AG04449 (cell line): ENCODE data around the gene SSB.
"Not testable (repeated sequence)": the region's sequence is repeated elsewhere in the genome, so short reads cannot be mapped to it uniquely, and the experiment has no call there.

Experiments used
- CTCF ChIA-PET: fragments of 350-600 bp; formaldehyde crosslinking; extraction: SDS; loops from one replicate; lab custom pipeline; 2021; ENCODE audit warnings: antibody characterized with exemption; lab: Yijun Ruan, JAX
- POLR2A ChIA-PET: fragments of 400-600, 350-600 bp; formaldehyde crosslinking; extraction: SDS; loops from one replicate; lab custom pipeline; 2020; ENCODE audit warnings: antibody characterized with exemption, inconsistent platforms; lab: Yijun Ruan, JAX
- DNase-seq: peaks from one replicate; pipeline ENCODE4 v3.0.0-alpha.2; 2010; ENCODE audit warnings: low read depth, low spot score
- H3K4me3 ChIP-seq: 2 replicates; pipeline ENCODE4 v1.5.1; 2011; ENCODE audit warnings: low read depth, mild to moderate bottlenecking, control low read depth, low read length
- TF ChIP-seq, protein P1 (sequence below): IDR thresholded peaks from one replicate; pipeline ENCODE4 v1.5.1; 2011; ENCODE audit warnings: mild to moderate bottlenecking, moderate library complexity, low read length, control low read depth, inconsistent platforms; ENCODE audit not compliant: insufficient read depth; ENCODE audit errors: missing control alignments

The SSB gene

DNA sequence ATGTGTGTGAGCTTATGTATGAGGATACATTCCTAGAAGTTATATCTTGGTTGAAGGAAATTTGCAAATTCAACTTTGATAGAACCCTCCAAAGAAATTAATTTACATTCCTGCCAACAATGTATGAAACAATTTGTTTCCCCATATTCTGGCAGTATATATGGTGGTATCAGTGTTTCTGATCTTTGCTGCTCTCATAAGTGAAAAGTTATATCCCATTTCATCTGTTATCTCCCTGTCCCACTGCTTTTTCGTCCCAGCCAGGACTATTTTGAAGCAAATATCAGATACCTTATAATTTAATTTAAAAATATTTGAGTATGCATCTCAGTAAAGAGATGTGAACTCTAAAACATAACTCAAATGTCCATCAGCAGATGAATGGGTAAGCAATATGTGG, 35.7 kb downstream of the SSB start:
- no peak overlapping the region for H3K4me3 ChIP-seq
- TF ChIP-seq, protein P1, sequence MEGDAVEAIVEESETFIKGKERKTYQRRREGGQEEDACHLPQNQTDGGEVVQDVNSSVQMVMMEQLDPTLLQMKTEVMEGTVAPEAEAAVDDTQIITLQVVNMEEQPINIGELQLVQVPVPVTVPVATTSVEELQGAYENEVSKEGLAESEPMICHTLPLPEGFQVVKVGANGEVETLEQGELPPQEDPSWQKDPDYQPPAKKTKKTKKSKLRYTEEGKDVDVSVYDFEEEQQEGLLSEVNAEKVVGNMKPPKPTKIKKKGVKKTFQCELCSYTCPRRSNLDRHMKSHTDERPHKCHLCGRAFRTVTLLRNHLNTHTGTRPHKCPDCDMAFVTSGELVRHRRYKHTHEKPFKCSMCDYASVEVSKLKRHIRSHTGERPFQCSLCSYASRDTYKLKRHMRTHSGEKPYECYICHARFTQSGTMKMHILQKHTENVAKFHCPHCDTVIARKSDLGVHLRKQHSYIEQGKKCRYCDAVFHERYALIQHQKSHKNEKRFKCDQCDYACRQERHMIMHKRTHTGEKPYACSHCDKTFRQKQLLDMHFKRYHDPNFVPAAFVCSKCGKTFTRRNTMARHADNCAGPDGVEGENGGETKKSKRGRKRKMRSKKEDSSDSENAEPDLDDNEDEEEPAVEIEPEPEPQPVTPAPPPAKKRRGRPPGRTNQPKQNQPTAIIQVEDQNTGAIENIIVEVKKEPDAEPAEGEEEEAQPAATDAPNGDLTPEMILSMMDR, result no peak
- no peak for DNase-seq
- CTCF ChIA-PET, result no interaction called here
- POLR2A ChIA-PET, result no interaction called here

DNA sequence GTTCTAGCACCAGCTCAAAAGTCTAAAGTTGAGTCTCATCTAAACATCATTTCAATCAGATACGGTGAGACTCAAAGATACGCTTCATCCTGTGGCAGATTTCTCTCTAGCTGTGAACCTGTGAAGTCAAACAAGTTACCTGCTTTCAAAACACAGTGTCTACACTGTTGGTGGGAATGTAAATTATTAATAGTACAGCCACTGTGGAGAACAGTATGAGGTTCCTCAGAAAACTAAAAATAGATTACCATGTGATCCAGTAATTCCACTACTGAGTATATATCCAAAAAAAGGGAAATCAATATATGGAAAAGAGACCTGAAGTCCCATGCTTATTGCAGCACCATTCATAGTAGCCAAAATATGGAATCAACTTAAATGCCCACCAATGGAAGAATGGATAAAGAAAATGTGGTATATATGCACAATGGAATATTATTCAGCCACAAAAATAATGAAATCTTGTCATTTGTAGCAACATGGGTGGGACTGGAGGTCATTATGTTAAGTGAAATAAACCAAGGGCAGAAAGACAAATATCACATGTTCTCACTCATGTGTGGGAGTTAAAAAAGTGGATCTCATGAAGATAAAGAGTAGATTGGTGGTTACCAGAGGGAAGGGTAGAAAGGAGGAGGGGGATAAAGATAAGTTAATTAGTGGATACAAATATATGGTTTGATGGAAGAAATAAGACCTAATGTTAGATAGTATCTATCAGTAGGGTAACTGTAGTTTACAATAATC, 40.2 kb downstream of the SSB start:
- CTCF ChIA-PET, result no interaction called here
- DNase-seq, result no peak
- POLR2A ChIA-PET, result no interaction called here
- TF ChIP-seq, protein P1, result no peak
- no peak overlapping the region for H3K4me3 ChIP-seq

- ChIA-PET CTCF (interaction anchor here (1.4 kb wide), 1 partner anchor 34 kb away, joined by 4 read pairs; no protein-coding TSS in a partner anchor), POLR2A (no interaction called here)
- H3K4me3 ChIP-seq, result no peak overlapping the region
- DNase-seq, result no peak
- TF ChIP-seq, protein P1, result no peak
Observed at GRCh38 chr2:169839954-169840746, 41.5 kb downstream of the SSB start.

DNA sequence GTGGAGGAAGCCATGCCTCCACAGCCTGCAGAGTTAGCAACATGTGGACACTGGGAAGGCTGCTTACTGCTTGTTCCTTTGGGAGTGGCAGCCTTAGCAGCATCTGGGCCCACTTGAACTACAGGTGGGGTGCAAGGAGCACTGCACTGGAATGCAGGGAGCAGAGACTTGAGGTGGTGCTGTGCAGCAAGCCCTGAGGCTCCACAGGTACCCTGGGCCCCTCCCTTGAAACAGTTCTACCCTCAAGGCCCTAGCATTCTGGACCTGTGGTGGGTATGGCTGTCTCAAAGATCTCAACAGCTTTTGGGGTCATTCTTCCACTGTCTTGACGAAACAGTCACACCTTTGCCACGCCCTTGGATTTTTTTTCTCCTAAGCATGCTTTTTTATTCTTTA, 42.1 kb downstream of the SSB start:
- TF ChIP-seq, protein P1, result no peak
- no peak for DNase-seq
- POLR2A ChIA-PET, result no interaction called here
- H3K4me3 ChIP-seq, result no peak overlapping the region
- CTCF ChIA-PET, result interaction anchor here (1.4 kb wide), 1 partner anchor 33 kb away, joined by 4 read pairs; no protein-coding TSS in a partner anchor

DNA sequence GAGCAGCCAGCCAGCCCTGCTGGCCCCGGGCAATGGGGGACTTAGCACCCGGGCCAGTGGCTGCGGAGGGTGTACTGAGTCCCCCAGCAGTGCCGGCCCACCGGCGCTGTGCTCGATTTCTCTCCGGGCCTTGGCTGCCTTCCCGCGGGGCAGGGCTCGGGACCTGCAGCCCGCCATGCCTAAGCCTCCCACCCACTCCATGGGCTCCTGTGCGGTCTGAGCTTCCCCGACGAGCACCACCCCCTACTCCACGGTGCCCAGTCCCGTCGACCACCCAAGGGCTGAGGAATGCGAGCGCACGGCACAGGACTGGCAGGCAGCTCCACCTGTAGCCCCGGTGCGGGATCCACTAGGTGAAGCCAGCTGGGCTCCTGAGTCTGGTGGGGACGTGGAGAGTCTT, 43.0 kb downstream of the SSB start:
- CTCF ChIA-PET, result interaction anchor here (2.4 kb wide), 1 partner anchor 14 kb away, joined by 8 read pairs; the partner anchor contains the start of gene UBR3
- POLR2A ChIA-PET, DNase-seq, H3K4me3 ChIP-seq: not testable (repeated sequence)

DNA sequence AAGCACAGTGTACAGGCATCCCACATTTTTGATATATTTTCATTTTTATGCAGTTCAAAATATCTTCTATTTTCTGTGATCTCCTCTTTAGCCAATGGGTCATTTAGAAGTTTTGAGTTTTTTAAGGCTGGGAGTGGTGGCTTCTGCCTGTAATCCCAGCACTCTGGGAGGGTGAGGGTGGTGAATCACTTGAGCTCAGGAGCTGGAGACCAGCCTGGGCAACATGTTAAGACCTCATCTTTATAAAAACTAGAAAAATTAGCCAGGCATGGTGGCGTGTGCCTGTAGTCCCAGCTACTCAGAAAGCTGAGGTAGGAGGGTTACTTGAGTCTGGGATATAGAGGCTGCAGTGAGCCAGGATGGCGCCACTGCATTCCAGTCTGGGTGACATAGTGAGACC, 46.3 kb downstream of the SSB start:
- no peak overlapping the region for H3K4me3 ChIP-seq
- TF ChIP-seq, protein P1, result no peak
- CTCF ChIA-PET, result interaction anchor here (1.1 kb wide), 1 partner anchor 21 kb away, joined by 4 read pairs; no protein-coding TSS in a partner anchor
- no peak for DNase-seq
- POLR2A ChIA-PET, result no interaction called here

DNA sequence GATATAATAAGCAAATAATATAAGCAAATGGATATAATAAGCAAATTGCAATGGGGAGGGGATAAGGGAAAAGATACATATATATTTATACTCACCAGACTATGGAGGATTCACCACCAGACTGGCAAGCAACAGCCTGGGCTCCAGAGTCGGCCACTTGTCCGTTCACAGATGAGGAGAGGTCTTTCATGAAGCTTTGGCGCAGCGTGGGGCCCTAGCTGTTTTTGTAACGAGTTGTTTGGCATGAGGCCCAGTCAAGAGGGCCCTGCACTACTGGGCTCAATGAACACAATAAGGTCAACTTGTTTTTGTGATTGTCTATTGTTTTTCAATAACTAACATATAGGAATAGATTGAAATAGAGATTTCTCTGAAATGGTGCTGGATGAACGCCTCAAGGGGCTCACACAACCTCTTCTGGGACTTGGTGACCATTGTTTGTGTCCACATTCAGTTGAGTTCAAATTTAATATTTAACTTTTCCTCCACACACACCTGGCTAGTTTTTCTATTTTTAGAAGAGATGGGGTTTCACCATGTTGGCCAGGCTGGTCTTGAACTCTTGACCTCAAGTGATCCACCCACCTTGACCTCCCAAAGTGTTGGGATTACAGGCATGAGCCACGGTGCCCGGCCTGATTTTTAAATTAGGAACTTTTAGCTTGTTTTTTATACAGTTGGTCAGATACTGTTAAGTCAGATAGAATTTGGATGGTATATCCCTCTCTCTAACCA, 50.5 kb downstream of the SSB start:
- DNase-seq, POLR2A ChIA-PET, CTCF ChIA-PET, H3K4me3 ChIP-seq: not testable (repeated sequence)
